Loucy (cell line): ENCODE results near the gene HAP1.

ENCODE experiments used
- H2AFZ ChIP-seq: fragments of 200-600 bp; sonication (generic); 2 replicates; pipeline ENCODE4 v1.6.0; 2016; ENCODE audit warnings: antibody characterized with exemption, mild to moderate bottlenecking, low read length, moderate library complexity
- H3F3A ChIP-seq: fragments of 200-600 bp; 2 replicates; pipeline ENCODE4 v1.6.0; 2016; ENCODE audit warnings: antibody characterized with exemption, low read depth, mild to moderate bottlenecking
- H3K27me3 ChIP-seq: fragments of 200-600 bp; sonication (generic); 2 replicates; pipeline ENCODE4 v1.6.1; 2014; ENCODE audit warnings: low read length, mild to moderate bottlenecking; ENCODE audit not compliant: insufficient read depth, poor library complexity, severe bottlenecking
- H3K36me3 ChIP-seq: fragments of 200-600 bp; sonication (generic); 2 replicates; pipeline ENCODE4 v1.6.1; 2016; ENCODE audit warnings: low read length; ENCODE audit not compliant: insufficient read depth
- H3K4me1 ChIP-seq: fragments of 200-600 bp; sonication (generic); 2 replicates; pipeline ENCODE4 v1.5.1; 2014; ENCODE audit warnings: low read length, mild to moderate bottlenecking; ENCODE audit not compliant: insufficient read depth, poor library complexity, severe bottlenecking
- H3K4me2 ChIP-seq: fragments of 200-600 bp; sonication (generic); 2 replicates; pipeline ENCODE4 v1.6.0; 2014; ENCODE audit warnings: antibody characterized with exemption, low read length, low read depth, mild to moderate bottlenecking; ENCODE audit not compliant: poor library complexity, severe bottlenecking
- H3K4me3 ChIP-seq: fragments of 200-600 bp; sonication (generic); 2 replicates; pipeline ENCODE4 v1.5.1; 2014; ENCODE audit warnings: low read length, mild to moderate bottlenecking, mixed read lengths; ENCODE audit not compliant: poor library complexity, severe bottlenecking
- H3K79me2 ChIP-seq: fragments of 200-600 bp; sonication (generic); 2 replicates; pipeline ENCODE4 v1.6.1; 2014; ENCODE audit warnings: low read length; ENCODE audit not compliant: insufficient read depth
- H3K9ac ChIP-seq: fragments of 200-600 bp; sonication (generic); 2 replicates; pipeline ENCODE4 v1.6.0; 2014; ENCODE audit warnings: mild to moderate bottlenecking, low read depth, low read length, moderate library complexity; ENCODE audit not compliant: poor library complexity, severe bottlenecking
- H3K9me2 ChIP-seq: fragments of 200-600 bp; sonication (generic); replicated peaks from 2 replicates; pipeline ENCODE4 v1.6.1; 2016; ENCODE audit warnings: low read depth, low read length, mixed read lengths
- H3K9me3 ChIP-seq: fragments of 200-600 bp; sonication (generic); 2 replicates; pipeline ENCODE4 v1.6.1; 2014; ENCODE audit warnings: mild to moderate bottlenecking, antibody characterized with exemption, low read length, low read depth; ENCODE audit not compliant: insufficient read depth
- H4K20me1 ChIP-seq: fragments of 200-600 bp; sonication (generic); 2 replicates; pipeline ENCODE4 v1.6.0; 2014; ENCODE audit warnings: antibody characterized with exemption, low read length, mild to moderate bottlenecking; ENCODE audit not compliant: insufficient read depth, poor library complexity, severe bottlenecking
- CTCF ChIP-seq: fragments of 200-600 bp; sonication (generic); conservative IDR thresholded peaks from 2 replicates; pipeline ENCODE4 v1.5.1; 2014; ENCODE audit warnings: mild to moderate bottlenecking, antibody characterized with exemption, low read length
- EZH2phosphoT487 ChIP-seq: fragments of 200-600 bp; IDR thresholded peaks from 2 replicates; pipeline ENCODE4 v1.6.1; 2018; ENCODE audit warnings: antibody characterized with exemption, mild to moderate bottlenecking, moderate library complexity, borderline replicate concordance

HAP1 gene

GRCh38 chr17:41683441-41684007, 50.9 kb downstream of the HAP1 start:
- no peaks in the 10 kb centered on the region for H3K36me3 ChIP-seq
- no peak overlapping the region for H3K4me2 ChIP-seq
- TF ChIP-seq CTCF (no peak), EZH2phosphoT487 (no peak)
- H3K9me3 ChIP-seq = no peaks in the 10 kb centered on the region
- 0 out of 2 replicates have a peak, but pooled peaks cover 4% of the 10 kb centered on the region for H3F3A ChIP-seq
- no peaks in the 10 kb centered on the region for H3K79me2 ChIP-seq
- H2AFZ ChIP-seq = no peak overlapping the region
- peaks cover 25% of the 10 kb centered on the region for H3K4me1 ChIP-seq
- no peaks in the 10 kb centered on the region for H4K20me1 ChIP-seq
- H3K4me3 ChIP-seq = no peak overlapping the region
- no peak overlapping the region for H3K9ac ChIP-seq
- no peaks in the 10 kb centered on the region for H3K27me3 ChIP-seq
- H3K9me2 ChIP-seq = no peaks in the 10 kb centered on the region

- Histone ChIP-seq H3K4me2 (no peak overlapping the region), H3K4me1 (peaks cover 22% of the 10 kb centered on the region), H3K4me3 (no peak overlapping the region), H3K79me2 (no peaks in the 10 kb centered on the region), H3K9ac (no peak overlapping the region), H2AFZ (no peak overlapping the region), H3K9me2 (no peaks in the 10 kb centered on the region), H3K27me3 (no peaks in the 10 kb centered on the region), H3K9me3 (no peaks in the 10 kb centered on the region), H4K20me1 (no peaks in the 10 kb centered on the region), H3F3A (0 out of 2 replicates have a peak, but pooled peaks cover 4% of the 10 kb centered on the region), H3K36me3 (no peaks in the 10 kb centered on the region)
- TF ChIP-seq EZH2phosphoT487 (no peak), CTCF (no peak)
Measured at GRCh38 chr17:41682631-41683030, 51.8 kb downstream of the HAP1 start.

GRCh38 chr17:41681776-41682175, 52.7 kb downstream of the HAP1 start:
- Histone ChIP-seq H3K79me2 (no peaks in the 10 kb centered on the region), H3K9ac (no peak overlapping the region), H3K9me3 (no peaks in the 10 kb centered on the region), H3K27me3 (no peaks in the 10 kb centered on the region), H3F3A (0 out of 2 replicates have a peak, but pooled peaks cover 4% of the 10 kb centered on the region), H3K36me3 (no peaks in the 10 kb centered on the region), H3K4me3 (no peak overlapping the region), H3K4me1 (peaks cover 21% of the 10 kb centered on the region), H4K20me1 (no peaks in the 10 kb centered on the region), H2AFZ (no peak overlapping the region), H3K4me2 (no peak overlapping the region), H3K9me2 (no peaks in the 10 kb centered on the region)
- TF ChIP-seq EZH2phosphoT487 = no peak
- no peak for TF ChIP-seq CTCF
